ENCODE measurements around the gene EXTL2. TPM values are rescaled to one million over a fixed set of nuclear protein-coding genes. Genes with fewer than 3 reads are reported as not detected.
"Not testable (repeated sequence)": the region's sequence is repeated elsewhere in the genome, so short reads cannot be mapped to it uniquely, and the experiment has no call there.

The EXTL2 gene
- total and polyA plus RNA-seq, 7 donors: 1.4 to 20.3 (median 13.3) TPM

GRCh38 chr1:100834777-100835660 lies 59.6 kb downstream of the EXTL2 start:
- intact Hi-C loops (cut with DNase I): no loop called here
- DNase-seq: no peak
- H3K4me3 ChIP-seq: no peak overlapping the region
- 75 to 78% methylated on average over 6 of the region's 6 CpGs for WGBS, 2 donors
- H3K9me3 ChIP-seq: no peaks in the 10 kb centered on the region
- H3K4me1 ChIP-seq: no peaks in the 10 kb centered on the region
- H3K27me3 ChIP-seq: no peaks in the 10 kb centered on the region
- no peak overlapping the region for H3K27ac ChIP-seq
- TF ChIP-seq POLR2A (IDR thresholded peaks at IDR 0.05): no peak
- TF ChIP-seq, protein P1, sequence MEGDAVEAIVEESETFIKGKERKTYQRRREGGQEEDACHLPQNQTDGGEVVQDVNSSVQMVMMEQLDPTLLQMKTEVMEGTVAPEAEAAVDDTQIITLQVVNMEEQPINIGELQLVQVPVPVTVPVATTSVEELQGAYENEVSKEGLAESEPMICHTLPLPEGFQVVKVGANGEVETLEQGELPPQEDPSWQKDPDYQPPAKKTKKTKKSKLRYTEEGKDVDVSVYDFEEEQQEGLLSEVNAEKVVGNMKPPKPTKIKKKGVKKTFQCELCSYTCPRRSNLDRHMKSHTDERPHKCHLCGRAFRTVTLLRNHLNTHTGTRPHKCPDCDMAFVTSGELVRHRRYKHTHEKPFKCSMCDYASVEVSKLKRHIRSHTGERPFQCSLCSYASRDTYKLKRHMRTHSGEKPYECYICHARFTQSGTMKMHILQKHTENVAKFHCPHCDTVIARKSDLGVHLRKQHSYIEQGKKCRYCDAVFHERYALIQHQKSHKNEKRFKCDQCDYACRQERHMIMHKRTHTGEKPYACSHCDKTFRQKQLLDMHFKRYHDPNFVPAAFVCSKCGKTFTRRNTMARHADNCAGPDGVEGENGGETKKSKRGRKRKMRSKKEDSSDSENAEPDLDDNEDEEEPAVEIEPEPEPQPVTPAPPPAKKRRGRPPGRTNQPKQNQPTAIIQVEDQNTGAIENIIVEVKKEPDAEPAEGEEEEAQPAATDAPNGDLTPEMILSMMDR (IDR thresholded peaks at IDR 0.05): no peak
- TF ChIP-seq EP300 (IDR thresholded peaks at IDR 0.05): no peak
- TF ChIP-seq POLR2AphosphoS5 (IDR thresholded peaks at IDR 0.05): no peak
- H3K36me3 ChIP-seq: no peaks in the 10 kb centered on the region

DNA sequence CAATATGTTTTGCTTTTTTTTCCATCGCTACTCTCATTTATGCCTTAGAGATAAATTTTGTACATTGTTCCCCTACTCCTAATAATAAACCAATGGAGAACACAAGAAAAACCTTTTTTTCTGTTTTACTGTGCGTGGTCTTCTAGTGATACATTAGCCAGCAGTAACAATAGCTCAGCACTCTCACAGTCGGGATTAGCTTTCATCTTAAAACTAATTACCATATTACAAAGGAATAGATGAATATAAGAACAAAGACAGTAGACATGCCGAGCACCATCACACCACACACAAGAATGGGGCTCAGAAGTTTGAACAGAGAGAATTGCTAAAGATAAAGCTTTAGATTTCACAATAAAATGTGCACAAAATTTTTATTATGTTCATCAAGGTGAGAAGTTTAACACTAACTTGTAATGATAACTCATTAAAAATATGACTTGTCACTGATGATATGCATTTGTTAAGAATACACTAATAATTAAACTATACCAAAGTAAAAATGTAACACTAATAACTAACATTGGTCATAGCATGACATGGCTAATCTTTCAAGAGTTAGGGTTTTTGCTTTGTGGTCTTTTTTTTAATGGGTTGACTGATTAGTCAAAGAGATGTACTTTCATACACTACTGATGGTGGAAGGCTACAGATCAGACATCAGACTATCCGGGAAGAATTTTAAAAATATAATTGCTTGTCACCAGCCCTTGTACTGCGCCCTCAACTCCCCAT lies 61.8 kb downstream of the EXTL2 start:
- intact Hi-C loops (cut with DNase I): no loop called here
- H3K27ac ChIP-seq: no peak overlapping the region
- no peaks in the 10 kb centered on the region for H3K9me3 ChIP-seq
- TF ChIP-seq POLR2A (IDR thresholded peaks at IDR 0.05) (no peak), POLR2AphosphoS5 (IDR thresholded peaks at IDR 0.05) (no peak), EP300 (IDR thresholded peaks at IDR 0.05) (no peak)
- TF ChIP-seq, protein P1 (IDR thresholded peaks at IDR 0.05): no peak
- no peaks in the 10 kb centered on the region for H3K4me1 ChIP-seq
- no peaks in the 10 kb centered on the region for H3K27me3 ChIP-seq
- H3K4me3 ChIP-seq: no peak overlapping the region
- H3K36me3 ChIP-seq: no peaks in the 10 kb centered on the region
- DNase-seq: no peak
- WGBS, 2 donors: 74 to 84% methylated on average over 6 of the region's 6 CpGs

GRCh38 chr1:100825666-100826065 lies 69.0 kb downstream of the EXTL2 start:
- 56 to 86% methylated on average over 2 of the region's 2 CpGs for WGBS, 2 donors
- intact Hi-C loops (cut with DNase I); H3K36me3 ChIP-seq; H3K27me3 ChIP-seq; H3K27ac ChIP-seq; DNase-seq; H3K9me3 ChIP-seq; H3K4me1 ChIP-seq; H3K4me3 ChIP-seq: not testable (repeated sequence)

Other genes starting within 250 kb of the EXTL2 start
- gene VCAM1, start 175.1 kb downstream of the EXTL2 start, total RNA-seq: 10 to 100 TPM in 2 of 4 donors, 1 to 10 TPM in 2; 5.5 to 18.9 (median 8.9) TPM
- 10 to 100 TPM in 1 of 3 donors, 1 to 10 TPM in 2; 1.8 to 16.1 (median 1.8) TPM for gene VCAM1, start 175.1 kb downstream of the EXTL2 start, polyA plus RNA-seq
- 10 to 100 TPM; 10.9 to 16.7 (median 14.1) TPM for gene SLC30A7, start 1.2 kb upstream of the EXTL2 start, total RNA-seq
- gene SLC30A7, start 1.2 kb upstream of the EXTL2 start, polyA plus RNA-seq: 1 to 10 TPM in 2 of 3 donors, under 1 TPM in 1; 0.92 to 6.7 (median 1.8) TPM
- gene DPH5, start 130.9 kb upstream of the EXTL2 start, total RNA-seq: 10 to 100 TPM; 24.5 to 38.5 (median 33.7) TPM
- 10 to 100 TPM; 23.1 to 31.0 (median 28.2) TPM for gene DPH5, start 130.9 kb upstream of the EXTL2 start, polyA plus RNA-seq